ENCODE results near the gene DBN1.

DBN1 gene

GRCh38 chr5:177453852-177454396 is 19.5 kb downstream of the DBN1 start:
- H3K27ac ChIP-seq, result peak overlapping the region; percentile 30 to 77
- DNase-seq (ENCODE audit: low spot score), result no peak

DNA sequence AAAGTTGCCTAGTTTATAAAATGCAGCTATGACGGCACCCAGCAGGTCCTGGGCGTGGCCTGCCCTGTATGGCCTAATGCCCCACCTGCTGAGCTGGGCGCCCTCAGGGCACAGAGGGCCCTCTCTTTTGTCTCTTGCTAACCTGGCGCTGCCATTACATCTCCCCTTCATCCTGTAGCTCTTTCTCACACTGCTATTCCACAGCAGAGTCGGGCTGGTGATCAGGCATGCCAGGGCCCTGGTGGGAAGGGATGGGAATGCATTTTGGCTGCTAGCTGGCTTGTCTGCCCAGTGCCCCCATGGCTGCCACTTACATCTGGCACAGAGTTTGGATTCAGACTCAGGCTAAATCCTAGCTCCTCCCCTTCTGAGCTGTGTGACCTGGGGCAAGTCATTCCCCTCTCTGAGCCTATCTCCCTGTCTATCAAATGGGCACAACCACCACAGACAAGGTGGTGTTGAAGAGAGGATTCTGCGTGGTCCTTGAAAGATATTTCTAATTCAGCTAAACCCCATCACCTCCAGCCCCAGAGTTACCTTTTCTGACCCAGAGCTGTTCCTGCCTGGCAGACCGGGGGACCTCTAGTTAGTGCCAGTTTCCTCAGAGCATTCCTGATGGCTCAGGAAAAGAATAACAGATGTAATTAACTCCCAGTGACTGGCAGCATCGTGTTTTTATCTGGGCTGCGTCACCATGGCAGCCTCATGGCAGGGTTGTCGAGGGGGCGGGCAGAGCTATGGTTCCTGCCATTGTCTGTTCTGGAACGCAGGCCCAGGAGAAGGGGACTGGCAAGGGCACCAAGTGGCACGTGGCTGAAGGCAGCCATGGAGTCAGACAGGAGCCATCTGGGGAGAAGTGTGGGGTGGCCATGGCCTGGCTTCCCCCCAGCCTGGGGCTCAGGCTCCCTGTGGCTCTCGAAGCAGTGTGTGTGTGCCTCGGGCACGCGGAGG is 20.5 kb downstream of the DBN1 start:
- TF ChIP-seq, protein P1, sequence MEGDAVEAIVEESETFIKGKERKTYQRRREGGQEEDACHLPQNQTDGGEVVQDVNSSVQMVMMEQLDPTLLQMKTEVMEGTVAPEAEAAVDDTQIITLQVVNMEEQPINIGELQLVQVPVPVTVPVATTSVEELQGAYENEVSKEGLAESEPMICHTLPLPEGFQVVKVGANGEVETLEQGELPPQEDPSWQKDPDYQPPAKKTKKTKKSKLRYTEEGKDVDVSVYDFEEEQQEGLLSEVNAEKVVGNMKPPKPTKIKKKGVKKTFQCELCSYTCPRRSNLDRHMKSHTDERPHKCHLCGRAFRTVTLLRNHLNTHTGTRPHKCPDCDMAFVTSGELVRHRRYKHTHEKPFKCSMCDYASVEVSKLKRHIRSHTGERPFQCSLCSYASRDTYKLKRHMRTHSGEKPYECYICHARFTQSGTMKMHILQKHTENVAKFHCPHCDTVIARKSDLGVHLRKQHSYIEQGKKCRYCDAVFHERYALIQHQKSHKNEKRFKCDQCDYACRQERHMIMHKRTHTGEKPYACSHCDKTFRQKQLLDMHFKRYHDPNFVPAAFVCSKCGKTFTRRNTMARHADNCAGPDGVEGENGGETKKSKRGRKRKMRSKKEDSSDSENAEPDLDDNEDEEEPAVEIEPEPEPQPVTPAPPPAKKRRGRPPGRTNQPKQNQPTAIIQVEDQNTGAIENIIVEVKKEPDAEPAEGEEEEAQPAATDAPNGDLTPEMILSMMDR (IDR thresholded peaks at IDR 0.05), result no peak
- no peak overlapping the region for H3K4me3 ChIP-seq
- no peak for DNase-seq (ENCODE audit: low spot score)
- H3K27ac ChIP-seq, result no peak overlapping the region

More at GRCh38 chr5:177453852-177454396, 19.5 kb downstream of the DBN1 start:
- peak overlapping the region; percentile 71 for H3K4me3 ChIP-seq
- TF ChIP-seq, protein P1 (IDR thresholded peaks at IDR 0.05), result no peak

DNA sequence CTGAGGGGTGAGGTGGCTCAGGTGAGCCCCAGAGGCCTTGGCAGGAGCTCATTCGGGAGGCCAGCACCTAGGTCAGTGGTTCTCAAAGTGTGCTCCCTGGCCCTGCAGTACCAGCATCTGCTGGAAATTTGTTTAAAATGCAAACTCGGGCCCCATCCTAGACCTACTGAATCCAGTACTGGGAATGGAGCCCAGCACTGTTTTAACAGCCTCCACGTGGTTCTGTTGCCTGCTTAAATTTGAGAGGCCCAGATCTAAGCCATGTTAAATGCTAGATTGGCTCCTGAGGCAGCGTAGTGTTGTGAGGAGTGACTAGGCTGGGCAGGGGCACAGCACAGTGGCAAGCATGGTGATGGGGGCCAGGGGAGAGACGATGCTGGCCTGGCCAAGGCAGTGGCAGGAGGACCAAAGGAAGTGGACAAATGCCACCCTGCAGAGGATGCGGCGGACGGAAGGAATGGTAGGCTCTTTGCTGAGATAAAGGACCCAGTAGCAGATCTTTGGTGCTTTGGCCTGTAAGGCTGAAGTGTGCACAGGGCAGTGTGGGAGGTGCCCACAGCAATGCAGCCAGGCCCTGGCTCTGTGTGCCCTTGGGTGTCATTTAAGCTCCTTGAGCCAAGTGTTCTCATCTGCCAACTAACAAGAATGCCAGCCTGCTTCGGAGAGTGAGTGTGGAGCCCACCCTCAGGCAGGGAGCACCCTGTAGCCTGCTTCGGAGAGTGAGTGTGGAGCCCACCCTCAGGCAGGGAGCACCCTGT is 22.6 kb downstream of the DBN1 start:
- TF ChIP-seq, protein P1 (IDR thresholded peaks at IDR 0.05), result no peak
- DNase-seq (ENCODE audit: low spot score), result no peak
- H3K27ac ChIP-seq, result no peak overlapping the region
- no peak overlapping the region for H3K4me3 ChIP-seq

- TF ChIP-seq, protein P1 (IDR thresholded peaks at IDR 0.05), result no peak
- DNase-seq (ENCODE audit: low spot score), result no peak
- no peak overlapping the region for H3K4me3 ChIP-seq
- H3K27ac ChIP-seq, result no peak overlapping the region
Measured at GRCh38 chr5:177449140-177450061, 24.0 kb downstream of the DBN1 start.

GRCh38 chr5:177448244-177448950 is 25.0 kb downstream of the DBN1 start:
- Histone ChIP-seq H3K4me3 (no peak overlapping the region), H3K27ac (no peak overlapping the region)
- no peak for DNase-seq (ENCODE audit: low spot score)
- TF ChIP-seq, protein P1 (IDR thresholded peaks at IDR 0.05), result no peak

Data from coronary artery (tissue), 2 donors.